ENCODE data around the gene TMEM266.

GRCh38 chr15:76109046-76109445 lies 49.3 kb downstream of the TMEM266 start:
- TF ChIP-seq CTCF (IDR thresholded peaks at IDR 0.05) (no peak), POLR2A (IDR thresholded peaks at IDR 0.05) (no peak)

All from testis (tissue), 2 donors.